ENCODE measurements around the gene CPXCR1. TPM values are rescaled to one million over a fixed set of nuclear protein-coding genes. Genes with fewer than 3 reads are reported as not detected.

CPXCR1 gene
- total RNA-seq, 1 experiment from 2014 or later = not detected

- no peaks in the 10 kb centered on the region for H3F3A ChIP-seq (ENCODE audit: low read length, unreplicated experiment)
- H3K4me3 ChIP-seq (ENCODE audit: low read length) = no peak overlapping the region
- TF ChIP-seq CTCF (conservative IDR thresholded peaks at IDR 0.05; ENCODE audit: low read depth, low read length) (no peak), EZH2phosphoT487 (IDR thresholded peaks at IDR 0.05; ENCODE audit: borderline replicate concordance, low read length) (no peak), EZH2 (IDR thresholded peaks at IDR 0.05; ENCODE audit: low read length, unreplicated experiment) (no peak)
- DNase-seq = no peak
- H3K9me2 ChIP-seq (replicated peaks; ENCODE audit: low read length) = no peaks in the 10 kb centered on the region
- ChIA-PET POLR2A (ENCODE audit: unreplicated experiment) (no interaction called here), CTCF (no interaction called here)
- H4K20me1 ChIP-seq (ENCODE audit: low read length) = no peaks in the 10 kb centered on the region
- H2AFZ ChIP-seq (ENCODE audit: low read length) = no peak overlapping the region
- no TSS peak for BruUV-seq (replicated peaks)
- H3K9ac ChIP-seq (ENCODE audit: low read length) = no peak overlapping the region
- intact Hi-C loops (cut with micrococcal nuclease) = no loop called here
- H3K27me3 ChIP-seq (ENCODE audit: low read length) = no peaks in the 10 kb centered on the region
- H3K36me3 ChIP-seq (ENCODE audit: low read depth, low read length) = no peaks in the 10 kb centered on the region
- H3K79me2 ChIP-seq (ENCODE audit: low read length) = no peaks in the 10 kb centered on the region
- no peak overlapping the region for H3K4me2 ChIP-seq (ENCODE audit: low read length)
- no peak for ATAC-seq
- no peaks in the 10 kb centered on the region for H3K9me3 ChIP-seq (ENCODE audit: low read length)
- no peak overlapping the region for H3K27ac ChIP-seq (ENCODE audit: low read length)
- H3K4me1 ChIP-seq (ENCODE audit: insufficient read depth, low read length) = no peaks in the 10 kb centered on the region
These were observed 42.8 kb downstream of the CPXCR1 start for GRCh38 chrX:88789825-88790224.

All from PC-3 (cell line).